ENCODE measurements around the gene ALPI. TPM values are rescaled to one million over a fixed set of nuclear protein-coding genes. Genes with fewer than 3 reads are reported as not detected.

Gene ALPI
- total RNA-seq, 1 experiment from 2014 or later: not detected

DNA sequence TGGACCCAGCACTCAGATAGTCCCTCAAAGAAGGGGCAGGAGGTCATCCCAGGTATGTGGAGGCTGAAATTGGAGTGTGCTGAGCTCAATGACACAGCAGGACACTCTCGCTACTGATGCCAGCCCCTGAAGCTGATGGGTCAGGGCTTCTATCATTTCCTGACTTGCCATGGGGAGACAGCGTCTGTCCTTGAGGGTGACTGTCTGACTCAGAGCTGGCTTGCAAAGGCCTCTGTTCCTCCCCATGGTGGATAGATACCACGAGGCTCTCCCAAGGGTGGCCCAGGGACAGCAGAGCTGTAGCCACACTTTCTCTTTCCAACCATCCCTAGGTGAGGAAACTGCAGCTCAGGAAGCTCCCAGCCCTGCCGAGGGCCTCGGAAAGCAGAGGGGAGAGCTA lies 38.5 kb upstream of the ALPI start:
- CTCF ChIA-PET: no interaction called here
- POLR2A ChIA-PET: no interaction called here

DNA sequence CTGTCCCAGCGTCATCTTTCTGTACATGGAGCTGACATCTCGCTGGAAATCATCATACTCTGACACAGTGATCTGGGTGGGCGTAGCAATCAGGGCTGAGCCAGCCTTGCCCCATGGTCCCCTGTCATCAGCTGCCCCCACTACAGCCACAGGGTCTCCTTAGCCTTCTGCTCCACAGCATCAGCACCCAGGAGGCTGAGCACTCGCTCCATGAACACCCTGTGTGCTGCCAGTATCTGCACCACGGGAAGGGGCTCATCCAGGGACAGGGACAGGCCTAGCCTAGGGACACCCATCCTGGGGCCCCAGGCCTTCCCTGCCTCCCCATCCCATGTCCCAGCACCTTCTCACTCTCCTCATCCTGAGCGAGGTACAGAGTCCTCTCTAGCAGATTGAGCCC lies 37.9 kb upstream of the ALPI start:
- H3K27ac ChIP-seq (ENCODE audit: low read length): peak overlapping the region; percentile 68
- ATAC-seq (no peak), DNase-seq (ENCODE audit: low read depth, low spot score) (no peak)
- POLR2A ChIA-PET: interaction anchor here (0.6 kb wide), 1 partner anchor 12 kb away, joined by 5 read pairs; no protein-coding TSS in a partner anchor
- no TSS peak for BruUV-seq (replicated peaks)
- peak overlapping the region in 1 of 2 experiments; percentile 43; a peak in 2 of 4 replicates for H3K4me3 ChIP-seq (ENCODE audit: low read depth in 2 of 2, low read length in 2 of 2)
- CTCF ChIA-PET: interaction anchor here (0.6 kb wide), 1 partner anchor 304 kb away, joined by 3 read pairs; no protein-coding TSS in a partner anchor
- peaks cover 3% of the 10 kb centered on the region; the same call in 1 of the 2 replicates for H3K27me3 ChIP-seq (ENCODE audit: control insufficient read depth, insufficient read depth, low read length)
- in situ Hi-C loops (cut with HindIII; ENCODE audit: low pct_unique_long_range_greater_than_20kb, low sequenced_read_pairs): no loop called here
- no peak for TF ChIP-seq SIN3A (IDR thresholded peaks at IDR 0.05; ENCODE audit: borderline replicate concordance, insufficient read depth, low read depth, low read length)
- TF ChIP-seq, protein P1, sequence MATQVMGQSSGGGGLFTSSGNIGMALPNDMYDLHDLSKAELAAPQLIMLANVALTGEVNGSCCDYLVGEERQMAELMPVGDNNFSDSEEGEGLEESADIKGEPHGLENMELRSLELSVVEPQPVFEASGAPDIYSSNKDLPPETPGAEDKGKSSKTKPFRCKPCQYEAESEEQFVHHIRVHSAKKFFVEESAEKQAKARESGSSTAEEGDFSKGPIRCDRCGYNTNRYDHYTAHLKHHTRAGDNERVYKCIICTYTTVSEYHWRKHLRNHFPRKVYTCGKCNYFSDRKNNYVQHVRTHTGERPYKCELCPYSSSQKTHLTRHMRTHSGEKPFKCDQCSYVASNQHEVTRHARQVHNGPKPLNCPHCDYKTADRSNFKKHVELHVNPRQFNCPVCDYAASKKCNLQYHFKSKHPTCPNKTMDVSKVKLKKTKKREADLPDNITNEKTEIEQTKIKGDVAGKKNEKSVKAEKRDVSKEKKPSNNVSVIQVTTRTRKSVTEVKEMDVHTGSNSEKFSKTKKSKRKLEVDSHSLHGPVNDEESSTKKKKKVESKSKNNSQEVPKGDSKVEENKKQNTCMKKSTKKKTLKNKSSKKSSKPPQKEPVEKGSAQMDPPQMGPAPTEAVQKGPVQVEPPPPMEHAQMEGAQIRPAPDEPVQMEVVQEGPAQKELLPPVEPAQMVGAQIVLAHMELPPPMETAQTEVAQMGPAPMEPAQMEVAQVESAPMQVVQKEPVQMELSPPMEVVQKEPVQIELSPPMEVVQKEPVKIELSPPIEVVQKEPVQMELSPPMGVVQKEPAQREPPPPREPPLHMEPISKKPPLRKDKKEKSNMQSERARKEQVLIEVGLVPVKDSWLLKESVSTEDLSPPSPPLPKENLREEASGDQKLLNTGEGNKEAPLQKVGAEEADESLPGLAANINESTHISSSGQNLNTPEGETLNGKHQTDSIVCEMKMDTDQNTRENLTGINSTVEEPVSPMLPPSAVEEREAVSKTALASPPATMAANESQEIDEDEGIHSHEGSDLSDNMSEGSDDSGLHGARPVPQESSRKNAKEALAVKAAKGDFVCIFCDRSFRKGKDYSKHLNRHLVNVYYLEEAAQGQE (IDR thresholded peaks at IDR 0.05; ENCODE audit: insufficient read depth in 1 of 2, low read depth in 2 of 2, low read length in 1 of 2): no peak
- TF ChIP-seq TCF7L2 (IDR thresholded peaks at IDR 0.05; ENCODE audit: low read depth, low read length): no peak
- TF ChIP-seq POLR2AphosphoS5 (IDR thresholded peaks at IDR 0.05; ENCODE audit: low read depth, low read length): no peak
- TF ChIP-seq, protein P2, sequence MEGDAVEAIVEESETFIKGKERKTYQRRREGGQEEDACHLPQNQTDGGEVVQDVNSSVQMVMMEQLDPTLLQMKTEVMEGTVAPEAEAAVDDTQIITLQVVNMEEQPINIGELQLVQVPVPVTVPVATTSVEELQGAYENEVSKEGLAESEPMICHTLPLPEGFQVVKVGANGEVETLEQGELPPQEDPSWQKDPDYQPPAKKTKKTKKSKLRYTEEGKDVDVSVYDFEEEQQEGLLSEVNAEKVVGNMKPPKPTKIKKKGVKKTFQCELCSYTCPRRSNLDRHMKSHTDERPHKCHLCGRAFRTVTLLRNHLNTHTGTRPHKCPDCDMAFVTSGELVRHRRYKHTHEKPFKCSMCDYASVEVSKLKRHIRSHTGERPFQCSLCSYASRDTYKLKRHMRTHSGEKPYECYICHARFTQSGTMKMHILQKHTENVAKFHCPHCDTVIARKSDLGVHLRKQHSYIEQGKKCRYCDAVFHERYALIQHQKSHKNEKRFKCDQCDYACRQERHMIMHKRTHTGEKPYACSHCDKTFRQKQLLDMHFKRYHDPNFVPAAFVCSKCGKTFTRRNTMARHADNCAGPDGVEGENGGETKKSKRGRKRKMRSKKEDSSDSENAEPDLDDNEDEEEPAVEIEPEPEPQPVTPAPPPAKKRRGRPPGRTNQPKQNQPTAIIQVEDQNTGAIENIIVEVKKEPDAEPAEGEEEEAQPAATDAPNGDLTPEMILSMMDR (IDR thresholded peaks at IDR 0.05): no peak
- H3K9me3 ChIP-seq (ENCODE audit: control insufficient read depth, insufficient read depth, low read depth, low read length): no peaks in the 10 kb centered on the region
- intact Hi-C loops (cut with micrococcal nuclease; ENCODE audit: unreplicated experiment): no loop called here
- no peaks in the 10 kb centered on the region for H3K36me3 ChIP-seq (ENCODE audit: control insufficient read depth, insufficient read depth, low read length)
- H3K4me1 ChIP-seq (ENCODE audit: control insufficient read depth, insufficient read depth, low read length): peaks cover 5% of the 10 kb centered on the region

More for the DNA sequence above, 38.5 kb upstream of the ALPI start:
- no peak for DNase-seq (ENCODE audit: low read depth, low spot score)
- no peaks in the 10 kb centered on the region for H3K9me3 ChIP-seq (ENCODE audit: control insufficient read depth, insufficient read depth, low read depth, low read length)
- peak overlapping the region; percentile 39; the same call in 1 of the 2 replicates for H3K27ac ChIP-seq (ENCODE audit: low read length)
- peaks cover 3% of the 10 kb centered on the region; the same call in 1 of the 2 replicates for H3K27me3 ChIP-seq (ENCODE audit: control insufficient read depth, insufficient read depth, low read length)
- no peaks in the 10 kb centered on the region for H3K36me3 ChIP-seq (ENCODE audit: control insufficient read depth, insufficient read depth, low read length)
- H3K4me3 ChIP-seq (ENCODE audit: low read depth in 2 of 2, low read length in 2 of 2): no peak overlapping the region
- peaks cover 5% of the 10 kb centered on the region for H3K4me1 ChIP-seq (ENCODE audit: control insufficient read depth, insufficient read depth, low read length)
- TF ChIP-seq TCF7L2 (IDR thresholded peaks at IDR 0.05; ENCODE audit: low read depth, low read length): no peak
- TF ChIP-seq, protein P1 (IDR thresholded peaks at IDR 0.05; ENCODE audit: insufficient read depth in 1 of 2, low read depth in 2 of 2, low read length in 1 of 2): no peak
- TF ChIP-seq, protein P2 (IDR thresholded peaks at IDR 0.05): no peak
- no peak for TF ChIP-seq POLR2AphosphoS5 (IDR thresholded peaks at IDR 0.05; ENCODE audit: low read depth, low read length)
- TF ChIP-seq SIN3A (IDR thresholded peaks at IDR 0.05; ENCODE audit: borderline replicate concordance, insufficient read depth, low read depth, low read length): no peak
- ATAC-seq: no peak
- no TSS peak for BruUV-seq (replicated peaks)
- intact Hi-C loops (cut with micrococcal nuclease; ENCODE audit: unreplicated experiment): no loop called here
- in situ Hi-C loops (cut with HindIII; ENCODE audit: low pct_unique_long_range_greater_than_20kb, low sequenced_read_pairs): no loop called here
